HG02571 (cell line): ENCODE data around the gene AMPD3.

Experiments
- ATAC-seq: cut with Tn5 transposase; IDR thresholded peaks from one replicate; pipeline ENCODE4 v1.9.1; 2021; ENCODE audit warnings: mild to moderate bottlenecking, moderate library complexity; ENCODE audit not compliant: unreplicated experiment

The AMPD3 gene

DNA sequence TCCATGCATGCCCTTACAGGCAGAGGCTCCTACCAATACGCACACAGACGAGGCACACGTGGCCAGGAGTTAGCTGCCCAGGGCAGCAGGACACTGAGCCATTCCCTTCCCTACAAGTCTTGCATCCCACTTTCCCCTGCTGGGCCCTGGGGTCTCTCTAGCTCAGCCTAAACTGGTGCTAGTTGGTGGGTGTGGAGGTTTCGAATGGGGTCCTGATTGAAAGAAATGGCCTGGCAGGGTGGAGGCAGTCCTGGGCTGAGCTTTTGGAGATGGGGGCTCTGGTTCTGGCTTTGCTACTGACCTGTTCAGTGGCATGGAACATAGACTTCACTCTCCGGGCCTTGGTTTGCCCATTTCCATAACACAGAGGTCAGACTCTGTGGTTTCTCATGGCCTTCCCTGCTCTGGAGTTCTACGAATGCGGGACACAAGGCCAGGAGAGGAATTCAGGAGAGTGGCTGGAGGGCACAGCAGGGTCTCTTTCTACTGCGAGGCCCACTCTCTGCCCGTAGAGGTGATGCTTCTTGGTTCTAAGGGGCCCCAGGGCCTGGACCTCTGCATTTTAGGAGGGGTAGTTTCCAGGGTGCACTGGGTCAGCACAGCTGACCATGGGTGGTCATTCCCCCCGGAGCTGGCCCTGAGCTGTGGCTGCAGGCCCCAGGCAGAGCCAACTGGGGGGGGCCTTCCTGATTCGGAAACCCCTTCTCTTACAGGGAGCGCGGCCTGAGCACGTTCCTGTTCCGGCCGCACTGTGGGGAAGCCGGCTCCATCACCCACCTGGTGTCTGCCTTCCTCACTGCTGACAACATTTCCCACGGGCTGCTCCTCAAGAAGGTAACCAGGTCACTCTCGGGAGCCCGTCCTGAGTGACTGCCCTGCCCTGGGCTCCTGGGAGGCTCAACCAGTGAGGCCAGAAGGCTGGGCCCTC, 46.0 kb downstream of the AMPD3 start:
- no peak for ATAC-seq

DNA sequence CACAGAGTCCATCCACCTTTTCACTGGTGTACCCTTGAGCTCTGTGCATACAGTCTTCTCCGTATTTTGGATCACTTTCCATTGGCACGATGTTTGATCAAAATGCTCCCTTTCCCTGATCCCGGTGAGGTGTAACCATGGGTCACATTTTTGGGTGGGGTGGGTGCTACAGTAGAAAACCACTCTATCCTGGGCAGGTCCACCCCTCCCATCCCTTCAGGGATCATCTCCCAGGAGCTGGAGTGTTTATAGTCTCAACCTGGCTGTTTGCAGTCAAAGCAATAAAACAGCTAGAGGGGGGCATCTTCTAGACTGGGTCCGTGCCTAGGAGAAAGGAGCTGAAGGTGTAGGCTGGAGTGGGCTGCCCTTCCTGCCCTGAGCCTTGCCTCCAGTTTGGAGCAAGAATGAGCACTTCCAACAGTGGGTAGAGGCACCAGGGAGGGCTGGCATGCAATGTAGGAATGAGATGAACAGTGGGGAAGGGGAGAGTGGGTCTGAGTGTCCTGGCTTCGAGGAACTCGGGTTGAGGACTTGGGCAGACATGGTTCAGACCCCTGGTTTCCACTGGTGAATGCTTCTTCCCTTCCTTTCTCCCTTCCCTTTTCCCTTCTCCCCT, 47.1 kb downstream of the AMPD3 start:
- ATAC-seq, result no peak

DNA sequence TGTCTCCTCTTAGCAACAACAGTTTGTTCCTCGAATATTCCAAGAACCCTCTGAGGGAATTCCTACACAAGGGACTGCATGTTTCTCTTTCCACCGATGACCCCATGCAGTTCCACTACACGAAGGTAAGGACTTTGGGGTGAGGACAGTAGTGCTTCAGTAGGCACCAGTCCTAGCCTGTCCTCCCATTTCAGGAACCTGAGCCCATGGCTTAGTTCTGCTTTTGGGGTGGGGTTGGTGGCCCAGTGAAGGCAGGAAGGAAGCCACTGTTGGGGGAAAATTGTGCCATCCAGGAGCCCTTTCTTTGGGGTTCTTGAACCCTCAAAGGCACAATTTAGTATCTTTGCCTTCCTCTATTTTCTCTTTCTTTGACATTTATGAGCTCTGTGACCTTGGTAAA, 47.7 kb downstream of the AMPD3 start:
- ATAC-seq, result no peak

DNA sequence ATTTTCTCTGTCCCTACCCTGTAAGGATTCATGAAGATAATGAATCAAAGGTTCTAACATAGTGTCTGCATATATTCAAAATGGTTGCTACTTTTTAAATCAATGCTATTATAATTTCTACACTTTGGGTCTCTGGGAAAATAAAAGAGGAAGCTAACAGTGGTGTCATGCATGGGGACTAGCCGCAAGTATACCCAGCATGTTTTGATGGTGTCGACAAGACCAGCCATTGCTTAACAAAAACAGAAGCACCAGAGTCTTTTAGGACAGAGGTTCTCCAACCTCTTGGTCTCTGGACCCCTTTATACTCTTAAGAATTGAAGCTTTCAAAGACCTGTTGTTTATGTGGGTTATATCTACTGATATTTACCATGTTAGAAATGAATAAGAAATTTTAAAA, 48.2 kb downstream of the AMPD3 start:
- no peak for ATAC-seq

DNA sequence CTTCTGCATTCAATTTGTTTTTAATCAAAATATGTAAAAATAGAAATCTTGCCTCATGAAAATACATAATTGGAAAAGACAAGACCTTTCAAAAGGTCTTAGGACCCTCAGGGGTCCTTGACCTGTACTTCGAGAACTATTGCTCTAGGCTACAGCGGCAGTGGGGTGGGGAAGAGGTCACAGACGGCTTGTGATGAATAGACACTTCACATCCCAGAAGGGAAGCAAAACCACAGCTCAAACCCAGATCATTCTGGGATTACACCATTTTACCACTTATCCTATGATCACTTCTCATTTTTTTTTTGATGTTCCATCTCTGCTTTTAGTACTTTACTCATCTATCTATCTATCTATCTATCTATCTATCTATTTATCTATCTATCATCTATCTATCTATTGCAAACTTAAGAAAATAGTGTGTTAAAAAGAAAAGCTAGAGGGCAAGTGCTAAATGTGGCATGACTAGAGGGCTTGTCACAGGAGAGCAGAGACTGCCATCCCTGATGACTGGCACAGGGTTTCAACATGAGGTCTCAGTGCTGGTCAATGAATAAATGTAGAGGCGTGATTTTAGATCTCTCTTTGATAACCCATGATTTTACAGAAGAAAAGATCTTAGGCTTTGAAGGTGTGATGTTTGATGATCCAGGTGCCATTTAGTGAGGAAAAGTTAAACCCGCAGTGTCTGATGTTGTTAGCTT, 48.9 kb downstream of the AMPD3 start:
- ATAC-seq, result no peak

DNA sequence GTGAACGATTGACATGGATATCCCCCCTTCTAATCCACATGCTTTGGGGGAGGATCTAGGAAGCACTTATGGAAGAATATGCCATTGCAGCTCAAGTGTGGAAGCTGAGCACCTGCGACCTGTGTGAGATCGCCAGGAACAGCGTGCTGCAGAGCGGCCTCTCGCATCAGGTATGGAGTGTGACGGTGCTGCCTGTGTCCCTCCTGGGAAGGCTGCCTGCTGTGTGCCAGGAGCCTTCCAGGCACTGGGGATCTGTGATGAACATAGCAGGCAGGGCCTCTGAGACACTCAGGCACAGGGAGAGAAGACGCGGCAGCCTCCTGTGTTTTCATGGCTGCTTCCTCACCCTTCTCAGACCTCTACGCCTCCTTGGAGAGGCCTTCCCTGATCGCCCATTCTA, 49.4 kb downstream of the AMPD3 start:
- ATAC-seq, result no peak

DNA sequence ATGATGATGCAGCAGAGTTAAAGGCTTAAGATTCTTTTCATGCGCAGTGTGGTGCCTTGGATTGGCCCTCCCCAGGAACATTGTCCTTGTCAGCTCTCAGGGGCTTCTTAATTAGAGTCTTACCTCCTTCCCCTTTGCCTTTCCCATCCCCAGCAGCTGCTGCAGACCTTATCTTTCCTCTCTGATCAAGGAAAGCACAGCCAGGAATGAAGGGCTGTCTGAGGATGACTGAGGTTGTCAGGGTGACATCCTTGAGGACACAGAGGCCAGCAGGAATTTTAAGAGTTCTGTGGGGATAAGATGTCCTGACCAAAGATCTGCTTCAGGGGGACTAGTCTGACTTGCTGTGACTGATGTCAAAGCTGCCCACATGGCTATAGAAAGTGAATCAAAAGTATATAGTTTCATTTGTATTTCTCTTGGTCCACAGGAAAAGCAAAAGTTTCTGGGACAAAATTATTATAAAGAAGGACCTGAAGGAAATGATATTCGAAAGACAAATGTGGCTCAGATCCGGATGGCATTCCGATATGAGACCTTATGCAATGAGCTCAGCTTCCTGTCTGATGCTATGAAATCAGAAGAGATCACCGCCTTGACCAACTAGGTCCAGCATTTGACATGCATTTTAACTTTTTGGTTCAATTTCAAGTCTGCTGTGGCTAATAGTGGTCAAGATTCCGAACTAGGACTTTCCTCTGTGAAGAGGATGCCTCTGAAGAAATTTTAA, 50.4 kb downstream of the AMPD3 start:
- no peak for ATAC-seq

DNA sequence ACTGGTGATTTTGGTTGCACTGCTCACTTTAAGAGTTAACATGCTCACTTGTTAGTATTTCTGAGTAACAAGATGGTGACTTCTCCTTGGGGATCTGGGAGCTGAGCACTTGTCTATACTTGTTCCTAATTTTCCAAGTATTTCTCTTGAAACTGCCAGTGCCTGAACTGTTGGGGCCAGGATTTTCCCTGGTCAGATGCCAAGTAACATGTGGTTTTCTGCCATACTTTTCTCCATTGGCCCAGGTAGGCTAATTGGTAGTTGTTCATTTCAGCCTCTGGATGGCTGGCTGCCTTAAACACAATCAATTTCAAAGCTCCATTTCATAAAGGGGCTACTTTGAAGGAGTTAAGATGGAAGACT, 50.9 kb downstream of the AMPD3 start:
- ATAC-seq, result no peak

DNA sequence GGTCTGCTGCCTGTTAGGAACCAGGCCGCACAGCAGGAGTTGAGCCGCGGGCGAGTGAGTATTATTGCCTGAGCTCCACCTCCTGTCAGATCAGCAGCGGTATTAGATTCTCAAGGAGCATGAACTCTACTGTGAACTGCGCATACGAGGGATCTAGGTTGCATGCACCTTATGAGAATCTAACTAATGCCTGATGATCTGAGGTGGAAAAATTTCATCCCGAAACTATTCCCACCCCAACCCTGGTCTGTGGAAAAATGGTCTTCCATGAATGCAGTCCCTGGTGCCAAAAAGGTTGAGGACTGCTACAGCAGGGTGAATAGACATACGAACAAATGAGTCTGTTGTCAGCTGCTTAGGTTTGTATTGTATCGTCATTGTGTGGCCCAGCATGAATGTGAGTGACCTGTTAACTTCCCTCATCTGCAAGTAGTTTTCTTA, 56.1 kb downstream of the AMPD3 start:
- ATAC-seq, result no peak

DNA sequence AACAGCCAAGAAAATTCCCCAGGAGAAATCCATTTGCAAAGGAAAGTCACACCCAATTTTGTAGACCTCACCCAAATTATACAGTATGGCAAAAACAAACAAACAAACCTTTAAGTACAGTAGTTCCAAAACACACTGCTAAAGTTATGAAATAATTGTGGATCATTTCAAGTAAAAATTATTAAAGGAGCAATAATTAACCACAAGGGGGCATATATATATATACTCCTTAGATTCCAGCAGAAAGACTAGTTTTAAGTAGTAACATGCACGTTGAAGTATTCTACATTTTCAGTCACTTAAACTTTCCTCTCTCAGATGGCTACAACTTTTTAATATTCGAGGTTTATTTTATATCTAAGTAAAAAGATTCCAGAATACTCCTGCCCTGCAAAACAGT, 59.1 kb downstream of the AMPD3 start:
- ATAC-seq, result no peak

DNA sequence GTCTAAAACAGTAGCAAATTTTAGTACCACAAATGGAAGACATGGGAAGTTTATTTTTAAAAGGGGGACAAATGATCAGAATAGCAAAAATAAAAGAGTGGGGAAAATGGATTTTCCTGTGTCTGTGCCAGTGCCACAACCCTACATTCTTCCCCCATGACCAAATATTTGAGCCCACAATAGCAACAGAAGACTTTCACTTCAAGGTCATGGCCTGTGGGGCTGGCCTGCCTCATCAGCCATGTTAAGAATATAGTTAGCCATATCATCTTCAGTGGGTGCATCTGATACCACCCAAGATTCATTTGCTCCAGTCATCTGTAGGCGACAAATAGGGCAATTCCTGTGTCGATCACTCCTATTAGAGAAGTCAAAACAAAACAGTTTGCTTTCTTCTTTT, 59.6 kb downstream of the AMPD3 start:
- no peak for ATAC-seq

DNA sequence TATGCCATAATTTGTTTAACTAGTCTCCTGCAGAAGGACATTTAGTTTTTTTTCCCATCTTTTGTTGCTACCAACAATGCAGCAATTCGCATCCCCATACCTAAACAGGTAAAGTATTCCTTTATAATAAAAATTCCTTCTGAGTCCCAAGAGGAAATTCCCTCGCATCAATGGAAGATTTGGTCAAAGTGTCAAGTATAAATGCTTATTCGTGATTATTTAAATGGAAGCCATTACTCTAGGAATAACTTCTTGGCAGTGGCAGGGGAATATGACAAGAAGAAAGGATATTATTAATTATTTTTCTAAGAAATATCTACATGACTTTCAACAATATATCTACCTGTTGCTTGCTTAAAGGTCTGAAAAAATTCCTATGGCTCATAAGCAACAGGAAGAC, 60.4 kb downstream of the AMPD3 start:
- ATAC-seq, result no peak

DNA sequence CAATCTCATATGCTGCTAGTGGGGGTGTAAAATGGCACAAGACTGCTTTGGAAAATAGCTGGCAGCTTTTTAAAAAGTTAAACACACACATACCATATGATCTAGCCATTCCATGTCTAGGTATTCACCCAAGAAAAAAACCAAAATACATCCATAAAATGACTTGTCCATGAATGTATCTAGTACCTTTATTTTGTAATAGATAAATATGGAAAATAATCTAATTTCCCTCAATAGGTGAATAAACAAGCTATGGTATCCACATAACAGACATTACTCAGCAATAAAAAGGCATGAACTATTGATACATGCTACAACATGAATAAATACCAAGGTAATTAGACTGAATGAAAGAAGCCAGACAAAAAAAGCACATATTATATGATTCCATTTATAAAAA, 63.1 kb downstream of the AMPD3 start:
- no peak for ATAC-seq

DNA sequence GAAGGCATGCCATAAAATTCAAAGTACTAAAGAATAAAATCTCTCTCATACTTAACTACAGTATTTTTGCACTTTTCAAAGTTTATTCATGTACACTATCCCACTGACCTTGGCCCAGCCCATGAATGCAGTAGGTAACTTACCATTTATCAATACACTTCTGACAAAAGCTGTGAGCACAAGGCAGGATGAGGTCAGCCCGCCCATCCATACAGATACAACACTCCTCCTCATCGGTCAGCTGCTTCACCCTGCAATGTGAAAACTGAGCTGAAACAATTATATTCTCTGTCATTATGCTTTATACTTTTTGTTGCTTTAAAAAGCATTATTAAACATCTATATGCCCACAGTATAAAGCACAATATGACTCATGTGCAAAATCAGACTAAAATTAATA, 63.8 kb downstream of the AMPD3 start:
- ATAC-seq, result no peak

DNA sequence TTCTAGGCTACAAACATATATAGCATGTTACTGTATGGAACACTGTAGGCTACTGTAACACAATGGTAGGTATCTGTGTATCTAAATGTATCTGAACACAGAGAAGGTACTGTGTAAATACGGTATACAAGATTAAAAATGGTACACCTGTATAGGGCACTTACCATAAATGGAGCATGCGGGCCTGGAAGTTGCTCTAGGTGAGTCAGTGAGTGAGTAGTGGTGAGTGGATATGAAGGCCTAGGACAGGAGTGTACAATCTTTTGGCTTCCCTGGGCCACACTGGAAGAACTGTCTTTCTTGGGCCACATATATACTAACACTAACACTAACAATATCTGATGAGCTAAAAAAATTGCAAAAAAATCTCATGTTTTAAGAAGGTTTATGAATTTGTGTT, 64.6 kb downstream of the AMPD3 start:
- no peak for ATAC-seq

DNA sequence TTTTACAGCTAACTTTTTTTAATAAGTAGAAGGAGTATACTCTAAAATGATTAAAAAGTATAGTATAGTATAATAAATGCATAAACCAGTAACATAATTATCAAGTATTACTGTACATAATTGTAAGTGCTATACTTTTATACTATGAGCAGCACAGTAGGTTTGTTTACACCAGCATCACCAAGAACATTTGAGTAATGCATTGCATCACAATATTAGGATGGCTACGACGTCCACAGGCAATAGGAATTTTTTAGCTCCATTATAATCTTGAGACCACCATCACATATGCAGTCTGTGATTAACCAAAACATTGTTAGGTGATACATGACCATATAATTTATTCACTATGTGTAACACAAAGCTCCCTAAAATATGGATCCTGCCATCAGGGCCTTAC, 65.5 kb downstream of the AMPD3 start:
- no peak for ATAC-seq

DNA sequence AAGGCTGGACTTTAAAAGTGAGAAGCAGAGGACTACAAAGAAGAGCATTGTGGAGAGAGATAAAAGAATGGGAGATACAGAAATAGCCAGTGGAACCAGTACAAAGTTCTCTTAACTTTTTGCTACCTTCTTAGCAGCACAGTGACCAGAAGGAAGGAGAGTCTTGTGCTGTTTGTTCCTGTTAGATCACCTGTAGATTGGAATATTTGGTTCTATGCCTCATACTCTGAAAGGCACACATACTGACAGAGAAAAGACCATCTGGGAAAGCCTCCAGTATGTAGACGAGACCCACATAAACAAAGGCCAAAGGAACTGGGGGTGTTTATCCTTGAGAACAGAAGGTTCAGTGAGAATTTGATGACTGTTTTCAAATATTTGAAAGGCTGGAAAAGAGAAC, 67.2 kb downstream of the AMPD3 start:
- no peak for ATAC-seq

DNA sequence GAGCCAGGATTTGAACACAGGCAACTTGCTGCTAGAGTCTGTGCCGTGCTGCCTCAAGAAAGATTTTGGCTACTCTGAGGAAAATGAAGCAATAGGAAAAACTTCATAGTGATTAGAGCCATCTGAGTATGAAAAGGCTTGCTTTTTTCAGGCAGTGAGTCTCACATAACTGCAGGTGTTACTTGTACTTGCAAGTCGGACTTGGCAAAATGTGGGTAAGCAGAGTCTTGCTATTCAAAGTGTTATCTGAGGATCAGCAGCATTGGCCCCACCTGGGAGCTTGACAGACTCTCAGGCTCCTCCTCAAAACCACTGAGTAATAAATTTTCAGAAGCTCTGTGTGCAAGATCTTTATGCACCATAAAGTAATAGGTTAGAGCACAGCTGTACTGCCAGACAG, 67.9 kb downstream of the AMPD3 start:
- ATAC-seq, result no peak

DNA sequence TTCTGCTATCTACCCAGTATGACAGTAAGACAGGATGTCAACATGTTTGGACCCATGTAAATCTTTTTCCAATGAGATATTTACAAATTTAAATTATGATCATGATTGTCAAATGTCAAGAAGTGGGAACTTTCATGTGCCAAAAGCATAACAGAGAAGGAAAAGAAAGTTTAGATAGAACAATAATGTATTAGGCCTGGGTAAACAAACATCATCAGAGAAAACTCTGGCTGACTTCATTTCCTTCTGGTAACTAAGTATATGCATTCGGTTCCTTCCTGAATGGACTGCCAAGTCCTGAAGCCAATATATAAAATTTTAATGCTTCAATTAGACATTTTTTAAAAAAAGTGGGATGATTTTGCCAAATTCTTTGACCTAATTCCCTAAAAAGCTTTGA, 69.4 kb downstream of the AMPD3 start:
- ATAC-seq, result no peak

DNA sequence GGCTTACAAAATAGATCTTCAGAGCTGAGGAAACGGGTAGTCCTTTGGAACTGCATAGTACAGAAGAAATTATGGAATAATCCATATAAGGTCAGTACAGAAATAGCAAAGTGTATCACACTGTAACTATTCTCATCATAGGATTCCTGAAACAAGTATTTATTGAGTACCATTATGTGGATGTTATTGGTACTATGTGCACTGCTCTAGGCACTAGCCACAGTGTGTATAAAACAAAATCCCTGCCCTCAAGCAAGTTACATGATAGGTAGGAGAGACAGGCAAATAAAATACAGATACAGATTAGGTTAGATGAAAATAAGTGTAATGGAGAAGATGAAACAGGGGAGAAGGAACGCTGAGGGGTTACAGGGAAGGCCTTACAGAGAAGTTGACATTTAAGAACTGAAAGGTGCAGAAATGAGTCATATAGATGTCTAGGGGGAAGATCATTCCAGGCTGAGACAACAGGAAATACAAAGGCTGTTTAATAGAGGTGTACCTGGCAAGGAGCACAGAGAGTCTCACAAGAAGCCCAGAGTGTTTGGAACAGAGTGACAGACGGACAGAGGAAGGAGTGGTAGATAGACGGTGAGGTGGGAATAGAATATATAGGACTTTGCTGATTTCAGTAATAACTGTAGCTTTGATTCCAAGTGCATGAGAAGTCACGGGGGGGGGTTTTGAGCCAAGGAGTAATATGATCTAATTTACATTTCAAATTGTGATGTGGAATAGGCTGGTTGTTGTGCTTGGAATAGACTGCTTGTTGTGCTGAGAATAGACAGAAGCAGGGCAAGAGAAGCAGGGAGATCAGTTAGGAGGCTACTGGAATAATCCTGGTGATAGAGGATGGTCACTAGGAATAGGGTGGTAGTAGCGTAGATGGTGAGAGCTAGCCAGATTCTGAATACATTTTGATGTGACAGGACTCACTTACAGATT, 72.2 kb downstream of the AMPD3 start:
- no peak for ATAC-seq
